Transverse colon (tissue), 4 donors: ENCODE data around the gene GBF1.

Experiments used
- EP300 ChIP-seq: sonication (generic); formaldehyde crosslinking; IDR thresholded peaks from one replicate; pipeline ENCODE4 v1.6.1; 2017; ENCODE audit warnings: antibody characterized with exemption, low read depth
- POLR2A ChIP-seq: fragments of 450-650 bp; IDR thresholded peaks from one replicate; pipeline ENCODE4 v1.6.1; 2016; ENCODE audit warnings: antibody characterized with exemption, mild to moderate bottlenecking, moderate library complexity
- POLR2AphosphoS5 ChIP-seq, 3 donors: sonication (generic); formaldehyde crosslinking; IDR thresholded peaks; one replicate each; pipeline ENCODE4 v1.6.1; 2016; ENCODE audit warnings: antibody characterized with exemption in 3 of 3
- TF ChIP-seq, protein P1 (sequence below), 5 experiments: fragments of 200-600 bp in 3 of 5; fragments of 450-650 bp in 2 of 5; sonication (generic) in 3 of 5; IDR thresholded peaks; 1 replicate in 2 of 5; 2 replicates in 3 of 5; pipeline ENCODE4 v1.5.1; 2016 to 2017; ENCODE audit warnings: antibody characterized with exemption in 5 of 5, inconsistent platforms in 3 of 5, mild to moderate bottlenecking in 2 of 5, moderate library complexity in 1 of 5

GRCh38 chr10:102408728-102409603 is 163.6 kb downstream of the GBF1 start:
- TF ChIP-seq, protein P1, sequence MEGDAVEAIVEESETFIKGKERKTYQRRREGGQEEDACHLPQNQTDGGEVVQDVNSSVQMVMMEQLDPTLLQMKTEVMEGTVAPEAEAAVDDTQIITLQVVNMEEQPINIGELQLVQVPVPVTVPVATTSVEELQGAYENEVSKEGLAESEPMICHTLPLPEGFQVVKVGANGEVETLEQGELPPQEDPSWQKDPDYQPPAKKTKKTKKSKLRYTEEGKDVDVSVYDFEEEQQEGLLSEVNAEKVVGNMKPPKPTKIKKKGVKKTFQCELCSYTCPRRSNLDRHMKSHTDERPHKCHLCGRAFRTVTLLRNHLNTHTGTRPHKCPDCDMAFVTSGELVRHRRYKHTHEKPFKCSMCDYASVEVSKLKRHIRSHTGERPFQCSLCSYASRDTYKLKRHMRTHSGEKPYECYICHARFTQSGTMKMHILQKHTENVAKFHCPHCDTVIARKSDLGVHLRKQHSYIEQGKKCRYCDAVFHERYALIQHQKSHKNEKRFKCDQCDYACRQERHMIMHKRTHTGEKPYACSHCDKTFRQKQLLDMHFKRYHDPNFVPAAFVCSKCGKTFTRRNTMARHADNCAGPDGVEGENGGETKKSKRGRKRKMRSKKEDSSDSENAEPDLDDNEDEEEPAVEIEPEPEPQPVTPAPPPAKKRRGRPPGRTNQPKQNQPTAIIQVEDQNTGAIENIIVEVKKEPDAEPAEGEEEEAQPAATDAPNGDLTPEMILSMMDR (IDR thresholded peaks at IDR 0.05), result no peak
- TF ChIP-seq POLR2A (peak; percentile 28), POLR2AphosphoS5 (IDR thresholded peaks at IDR 0.05) (peak; percentile 38 to 70 (median 62)), EP300 (no peak)
